ENCODE measurements around the gene RFWD3.

The RFWD3 gene

GRCh38 chr16:74583926-74584666 is 82.6 kb downstream of the RFWD3 start:
- DNase-seq (ENCODE audit: low read depth in 1 of 2, low spot score in 1 of 2): no peak

GRCh38 chr16:74582970-74583369 is 83.7 kb downstream of the RFWD3 start:
- DNase-seq (ENCODE audit: low read depth in 1 of 2, low spot score in 1 of 2): no peak

DNA sequence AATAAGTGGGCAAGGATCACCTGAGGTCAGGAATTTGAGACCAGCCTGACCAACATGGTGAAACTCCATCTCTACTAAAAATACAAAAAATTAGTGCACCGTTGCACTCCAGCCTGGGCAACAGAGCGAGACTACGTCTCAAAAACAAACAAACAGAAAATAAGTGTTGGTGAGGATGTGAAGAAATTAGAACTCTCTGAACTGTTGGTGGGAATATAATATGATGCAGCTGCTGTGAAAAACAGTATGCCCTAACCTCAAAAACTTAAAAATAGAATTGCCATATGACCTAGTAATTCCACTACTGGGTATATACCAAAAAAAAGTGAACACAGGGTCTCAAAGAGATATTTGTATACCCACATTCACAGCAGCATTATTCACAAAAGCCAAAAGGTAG is 85.8 kb downstream of the RFWD3 start:
- no peak for DNase-seq (ENCODE audit: low read depth in 1 of 2, low spot score in 1 of 2)

GRCh38 chr16:74578838-74579237 is 87.8 kb downstream of the RFWD3 start:
- no peak for DNase-seq (ENCODE audit: low read depth in 1 of 2, low spot score in 1 of 2)

- DNase-seq (ENCODE audit: low read depth in 1 of 2, low spot score in 1 of 2): no peak
These were observed 88.2 kb downstream of the RFWD3 start for GRCh38 chr16:74578433-74578832.

DNA sequence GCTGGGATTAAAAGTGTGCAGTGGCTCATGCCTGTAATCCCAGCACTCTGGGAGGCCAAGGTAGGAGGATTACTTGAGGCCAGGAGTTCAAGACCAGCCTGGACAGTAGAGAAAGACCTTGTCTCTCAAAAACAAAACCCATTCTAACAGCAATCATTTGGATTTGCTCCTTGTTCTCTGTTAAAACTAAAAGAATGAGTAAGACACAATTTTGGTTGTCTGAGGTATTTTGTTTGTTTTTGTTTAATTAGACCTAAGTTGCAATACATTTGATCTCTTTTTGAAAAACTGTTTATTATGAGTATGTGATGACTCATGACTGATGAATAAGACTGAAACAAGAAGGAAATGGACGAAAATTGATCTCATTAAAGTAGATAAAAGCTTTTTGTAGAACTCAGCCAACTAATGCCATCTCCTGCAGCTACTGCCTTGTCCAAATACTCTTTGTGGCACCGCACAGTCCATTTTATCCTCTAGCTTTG is 88.8 kb downstream of the RFWD3 start:
- DNase-seq (ENCODE audit: low read depth in 1 of 2, low spot score in 1 of 2): no peak

GRCh38 chr16:74575807-74576643 is 90.7 kb downstream of the RFWD3 start:
- DNase-seq (ENCODE audit: low read depth in 1 of 2, low spot score in 1 of 2): no peak

GRCh38 chr16:74575175-74575806 is 91.4 kb downstream of the RFWD3 start:
- no peak for DNase-seq (ENCODE audit: low read depth in 1 of 2, low spot score in 1 of 2)

DNA sequence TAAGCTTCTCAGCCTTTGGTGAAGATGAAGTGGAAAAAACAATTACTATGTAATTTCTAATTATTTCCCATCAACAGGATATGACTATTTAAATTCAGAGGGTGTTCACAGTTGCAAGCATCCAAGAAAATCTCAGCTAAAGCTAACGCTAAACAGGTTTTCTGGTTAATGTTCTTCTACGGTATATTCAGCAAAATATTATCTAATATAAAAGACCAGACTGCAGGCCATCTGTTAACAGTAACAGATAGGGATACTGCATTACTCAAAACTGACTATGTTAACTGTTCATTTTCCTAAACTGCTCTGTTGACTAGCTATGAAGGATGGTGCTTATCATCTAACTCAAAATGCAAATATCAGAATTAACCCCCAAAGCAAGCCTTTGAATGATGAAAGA is 92.5 kb downstream of the RFWD3 start:
- DNase-seq (ENCODE audit: low read depth in 1 of 2, low spot score in 1 of 2): no peak

DNA sequence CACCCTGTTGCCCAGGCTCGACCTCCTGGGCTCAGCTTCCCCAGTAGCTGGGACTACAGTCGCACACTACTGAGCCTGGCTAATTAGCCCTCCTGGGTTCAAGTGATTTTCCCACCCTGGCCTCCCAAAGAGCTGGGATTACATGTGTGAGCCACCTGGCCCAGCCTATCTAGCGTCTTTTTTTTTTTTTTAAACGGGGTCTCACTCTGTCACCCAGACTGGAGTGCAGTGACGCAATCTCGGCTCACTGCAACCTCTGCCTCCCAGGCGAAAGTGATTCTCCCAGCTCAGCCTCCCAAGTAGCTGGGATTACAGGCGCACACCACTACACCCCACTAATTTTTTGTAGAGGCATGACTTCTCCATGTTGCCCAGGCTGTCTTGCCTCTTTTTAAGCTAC is 93.1 kb downstream of the RFWD3 start:
- no peak for DNase-seq (ENCODE audit: low read depth in 1 of 2, low spot score in 1 of 2)
